ENCODE results near the gene TBC1D3E. TPM values are rescaled to one million over a fixed set of nuclear protein-coding genes. Genes with fewer than 3 reads are reported as not detected.
"Not testable (repeated sequence)": the region's sequence is repeated elsewhere in the genome, so short reads cannot be mapped to it uniquely, and the experiment has no call there.

The TBC1D3E gene
- total RNA-seq, 1 donor from 2014 or later: not detected

DNA sequence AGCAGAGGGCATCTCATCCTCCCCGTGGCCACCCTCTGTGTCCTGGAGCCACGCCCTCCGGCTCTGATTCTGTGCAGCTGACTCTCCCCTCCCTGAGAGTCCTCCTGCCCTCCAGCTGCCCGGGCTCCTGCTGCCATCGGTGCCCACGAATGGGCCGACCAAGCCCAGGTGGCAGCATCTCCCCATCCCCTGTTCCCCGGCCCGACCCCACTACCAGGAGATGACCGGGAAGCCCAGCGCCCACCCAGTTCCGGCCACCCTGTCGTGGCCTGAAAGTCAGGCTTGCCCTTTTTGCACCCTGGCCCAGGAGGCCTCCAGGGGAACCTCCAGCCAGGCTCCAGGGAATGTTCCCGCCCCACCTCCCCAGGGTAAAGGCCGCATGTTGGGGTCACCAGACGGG is 7.1 kb downstream of the TBC1D3E start:
- not testable (repeated sequence) for H4K20me1 ChIP-seq (ENCODE audit: insufficient read depth, low read length); H3K9me3 ChIP-seq (ENCODE audit: insufficient read depth, low read depth, low read length); H3K9me3 Mint-ChIP-seq (ENCODE audit: unreplicated experiment); H2AFZ ChIP-seq (ENCODE audit: low read depth, low read length); FAIRE-seq; H3K27ac ChIP-seq (ENCODE audit: low read depth, low read length); H3K4me2 ChIP-seq (ENCODE audit: low read length); H3K27ac Mint-ChIP-seq (ENCODE audit: unreplicated experiment); DNase-seq (ENCODE audit: low read depth); H3K4me1 Mint-ChIP-seq (ENCODE audit: low read depth, unreplicated experiment); H3K36me3 Mint-ChIP-seq (ENCODE audit: low read depth, unreplicated experiment); H3K4me3 Mint-ChIP-seq (ENCODE audit: unreplicated experiment); H3K27me3 ChIP-seq (ENCODE audit: insufficient read depth, low read length); H3K9ac ChIP-seq (ENCODE audit: low read length); H3K27me3 Mint-ChIP-seq (ENCODE audit: low read depth, unreplicated experiment); H3K79me2 ChIP-seq (ENCODE audit: insufficient read depth, low read length); H3K4me1 ChIP-seq (ENCODE audit: insufficient read depth, low read length); H3K36me3 ChIP-seq (ENCODE audit: insufficient read depth, low read length); H3K4me3 ChIP-seq (ENCODE audit: insufficient read depth, low read depth, low read length)

Other genes with a start within 250 kb of the TBC1D3E start
- not detected in 2 replicates for gene TBC1D3K, start 203.5 kb upstream of the TBC1D3E start, total RNA-seq
- gene TBC1D3L, start 138.9 kb upstream of the TBC1D3E start, total RNA-seq: 16.5 and 21.7 TPM in 2 replicates
- gene TBC1D3D, start 124.0 kb upstream of the TBC1D3E start, total RNA-seq: 0.36 and 0.43 TPM in 2 replicates
- gene TBC1D3C, start 59.3 kb upstream of the TBC1D3E start, total RNA-seq: not detected in 2 replicates
- not detected in 2 replicates for gene TBC1D3, start 64.6 kb downstream of the TBC1D3E start, total RNA-seq
- gene MRPL45, start 169.2 kb downstream of the TBC1D3E start, total RNA-seq: 30.0 and 34.3 TPM in 2 replicates
- 0.07 and 0.10 TPM in 2 replicates for gene GPR179, start 216.0 kb downstream of the TBC1D3E start, total RNA-seq
- gene SOCS7, start 223.9 kb downstream of the TBC1D3E start, total RNA-seq: 16.8 and 17.2 TPM in 2 replicates

Measured in astrocyte (in vitro differentiated cells and primary cell).